GM21381 (cell line): ENCODE measurements around the gene DNAH3.
"Not testable (repeated sequence)": the region's sequence is repeated elsewhere in the genome, so short reads cannot be mapped to it uniquely, and the experiment has no call there.

ENCODE experiments used
- ATAC-seq: cut with Tn5 transposase; IDR thresholded peaks from one replicate; pipeline ENCODE4 v1.9.1; 2021; ENCODE audit warnings: mild to moderate bottlenecking, moderate library complexity; ENCODE audit not compliant: unreplicated experiment

Gene DNAH3

GRCh38 chr16:21126518-21126917 lies 24.1 kb downstream of the DNAH3 start:
- no peak for ATAC-seq

GRCh38 chr16:21125191-21125590 lies 25.5 kb downstream of the DNAH3 start:
- ATAC-seq: no peak

DNA sequence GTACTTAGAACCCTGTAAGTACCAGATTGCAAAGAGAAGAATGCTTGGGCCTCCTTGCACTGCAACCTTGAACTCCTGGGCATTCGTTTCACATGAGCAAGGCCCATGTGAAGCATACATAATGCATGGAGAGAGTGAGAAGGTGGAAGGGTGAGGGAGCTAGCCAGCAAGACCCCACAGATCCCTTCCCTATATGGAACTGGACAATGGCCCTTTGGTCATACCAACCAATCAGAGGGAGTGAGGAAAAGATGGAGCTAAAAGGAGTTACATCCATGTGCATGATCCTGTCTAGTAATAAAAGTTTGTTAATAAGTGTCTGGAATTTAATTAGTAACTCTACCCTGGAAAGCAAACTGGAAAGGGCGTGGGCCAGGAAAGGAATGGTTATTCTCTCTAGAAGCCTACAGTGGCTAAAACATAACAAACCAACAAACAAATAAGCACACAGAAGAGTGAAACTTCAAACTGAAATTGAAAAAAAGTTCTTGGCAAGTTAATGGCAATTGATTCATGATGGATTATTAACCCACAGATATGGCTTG lies 29.6 kb downstream of the DNAH3 start:
- ATAC-seq: no peak

- ATAC-seq: no peak
Observed at GRCh38 chr16:21117567-21117966, 33.1 kb downstream of the DNAH3 start.

GRCh38 chr16:21116148-21116693 lies 34.4 kb downstream of the DNAH3 start:
- ATAC-seq: no peak

GRCh38 chr16:21115551-21115950 lies 35.1 kb downstream of the DNAH3 start:
- not testable (repeated sequence) for ATAC-seq

DNA sequence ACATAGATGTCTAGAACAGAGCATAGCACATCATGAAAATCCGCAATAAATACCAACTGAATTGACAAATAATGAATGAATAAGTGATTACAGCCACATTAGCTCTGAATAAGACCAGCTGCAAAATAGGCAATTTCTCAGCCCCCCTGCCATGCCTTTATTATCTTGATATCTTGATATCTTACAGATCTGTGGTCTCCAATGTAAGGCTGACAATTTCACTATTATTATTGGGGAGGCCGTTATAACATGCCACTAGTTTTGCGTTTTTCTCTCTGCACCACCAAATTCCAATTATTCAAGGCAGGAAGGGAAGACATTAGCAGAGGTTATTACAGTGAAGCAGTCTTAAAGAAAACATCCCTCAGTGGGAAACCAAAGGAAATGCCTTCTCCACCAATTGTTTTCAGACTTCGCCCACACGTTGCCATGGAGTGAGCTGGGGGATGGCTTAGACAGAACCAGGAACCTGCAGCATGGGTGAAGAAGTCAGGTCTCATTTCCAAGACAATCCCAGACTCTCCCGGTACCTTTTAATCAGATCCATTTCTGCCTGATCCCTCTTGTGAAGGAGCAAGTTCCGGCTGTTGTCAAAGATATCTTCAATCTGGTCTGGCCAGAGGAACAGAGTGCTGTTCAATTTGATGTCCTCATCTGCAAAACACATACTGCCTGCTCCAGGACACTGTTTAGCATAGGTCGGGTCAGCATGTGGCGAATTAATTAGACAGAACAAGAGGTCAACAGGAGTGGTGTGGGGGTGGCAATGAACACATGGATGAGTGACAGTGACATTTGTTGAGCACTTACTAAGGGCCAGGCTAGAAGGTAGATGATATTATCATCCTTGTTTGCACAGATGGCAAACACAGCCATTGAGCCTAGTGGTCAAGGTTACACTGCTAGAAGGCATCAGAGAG lies 46.4 kb downstream of the DNAH3 start:
- ATAC-seq: no peak

DNA sequence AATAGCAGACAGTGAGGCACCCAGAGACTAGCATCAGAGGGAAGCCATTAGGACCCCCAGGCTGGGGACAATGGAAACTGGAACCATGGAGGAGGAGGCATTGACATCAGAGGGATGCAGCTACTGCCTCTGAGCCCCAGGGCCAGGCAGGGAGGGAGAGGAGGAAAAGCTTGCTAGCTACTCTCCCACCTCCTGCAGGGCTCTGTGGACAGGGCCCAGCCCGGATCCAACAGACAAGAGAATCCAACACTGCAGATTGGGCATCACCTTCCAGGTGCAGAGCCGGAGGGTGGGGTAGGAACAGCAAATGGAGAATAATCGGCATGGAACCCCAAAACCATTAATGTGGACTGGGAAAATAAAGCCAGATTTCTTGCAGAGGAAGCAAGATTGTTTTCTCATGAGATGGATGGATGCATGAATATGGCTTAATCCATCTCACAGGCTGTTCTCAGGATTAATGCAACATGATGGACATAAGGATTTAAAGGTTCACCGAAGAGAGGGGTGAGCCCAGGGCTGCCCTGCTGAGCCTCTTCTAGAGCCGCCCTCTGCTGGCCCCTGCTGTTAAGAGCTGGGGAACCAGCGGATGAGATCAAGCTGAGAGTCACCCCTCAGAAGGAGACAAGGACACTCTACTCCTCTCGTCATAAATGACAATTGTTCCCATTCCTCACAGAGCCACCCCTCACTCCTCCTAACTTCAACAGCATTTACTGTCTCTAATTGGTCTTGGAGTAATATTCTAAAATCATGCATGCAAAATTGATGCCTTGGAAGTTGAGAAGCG lies 48.8 kb downstream of the DNAH3 start:
- no peak for ATAC-seq

GRCh38 chr16:21100447-21100846 lies 50.2 kb downstream of the DNAH3 start:
- no peak for ATAC-seq

DNA sequence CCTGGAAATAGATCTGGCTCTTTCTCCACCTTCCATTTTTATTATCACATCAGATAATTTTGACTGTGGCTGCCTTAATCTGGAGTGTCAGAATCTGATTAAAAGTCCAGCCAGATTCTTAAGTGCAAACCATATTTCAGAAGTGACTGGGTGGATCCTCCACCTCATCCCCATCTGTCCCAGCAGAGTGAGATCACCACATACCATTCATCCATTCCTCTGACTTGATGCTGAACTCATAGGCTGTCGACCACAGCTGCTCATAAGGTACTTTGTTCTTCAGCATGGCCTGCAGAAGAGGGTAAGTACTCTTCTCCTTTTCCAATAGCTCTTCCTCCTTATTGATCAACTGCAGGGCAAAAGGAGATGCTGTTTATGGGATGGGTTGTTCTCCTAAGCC lies 53.5 kb downstream of the DNAH3 start:
- no peak for ATAC-seq

- ATAC-seq: not testable (repeated sequence)
Observed at GRCh38 chr16:21094719-21095118, 55.9 kb downstream of the DNAH3 start.

DNA sequence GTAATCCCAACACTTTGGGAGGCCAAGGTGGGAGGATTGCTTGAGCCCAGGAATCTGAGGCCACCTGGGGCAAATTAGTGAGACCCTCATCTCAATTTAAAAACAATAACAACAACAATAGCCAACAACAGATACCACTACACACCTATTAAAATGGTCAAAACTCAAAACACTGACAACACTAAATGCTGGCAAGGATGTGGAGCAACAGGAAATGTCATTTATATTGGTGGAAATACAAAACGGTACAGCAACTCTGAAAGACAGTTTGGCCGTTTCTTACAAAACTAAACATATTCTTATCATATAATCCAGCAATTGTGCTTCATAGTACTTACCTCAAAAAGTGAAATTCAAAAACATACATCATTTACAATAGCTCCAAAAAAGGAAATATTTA lies 57.7 kb downstream of the DNAH3 start:
- no peak for ATAC-seq

DNA sequence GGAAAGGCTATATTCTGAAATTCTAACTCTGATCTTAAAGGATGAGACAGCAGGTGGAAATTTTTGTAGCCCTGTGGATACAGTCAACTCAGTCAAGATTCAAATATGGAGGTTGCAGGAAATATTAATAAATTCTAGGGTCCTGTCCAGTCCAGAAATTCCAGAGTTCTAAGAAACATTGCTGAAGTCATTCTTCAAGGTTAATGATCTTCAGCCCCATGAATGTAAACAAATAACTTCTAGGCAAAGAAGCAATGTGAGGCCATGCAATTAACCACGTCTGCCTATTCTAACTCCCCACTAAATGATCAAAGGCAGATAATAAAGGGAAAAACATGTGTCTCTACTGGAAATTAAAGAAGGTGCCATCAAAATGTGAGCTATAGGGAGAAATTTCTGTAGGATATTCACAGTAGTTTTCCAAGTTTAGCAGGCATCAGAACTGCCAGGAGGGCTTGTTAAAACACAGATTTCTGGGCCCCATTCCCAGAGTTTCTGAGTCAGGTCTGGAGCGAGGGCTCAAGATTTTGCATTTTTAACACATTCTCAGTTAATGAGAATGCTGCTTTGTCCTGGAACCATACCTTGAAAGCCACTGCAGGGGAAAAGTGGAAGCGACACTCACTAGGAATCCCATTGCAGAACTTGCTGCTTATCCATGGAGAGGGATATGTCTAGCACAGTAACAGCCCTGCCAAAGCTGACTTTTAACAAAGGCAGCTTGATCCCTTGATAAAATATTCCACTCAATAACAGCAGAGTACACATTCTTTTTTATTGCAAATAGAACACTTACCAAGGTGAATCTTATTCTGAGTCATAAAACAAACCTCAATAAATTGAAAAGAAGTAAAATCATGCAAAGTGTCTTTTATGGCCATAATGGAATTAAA lies 61.8 kb downstream of the DNAH3 start:
- ATAC-seq: no peak

DNA sequence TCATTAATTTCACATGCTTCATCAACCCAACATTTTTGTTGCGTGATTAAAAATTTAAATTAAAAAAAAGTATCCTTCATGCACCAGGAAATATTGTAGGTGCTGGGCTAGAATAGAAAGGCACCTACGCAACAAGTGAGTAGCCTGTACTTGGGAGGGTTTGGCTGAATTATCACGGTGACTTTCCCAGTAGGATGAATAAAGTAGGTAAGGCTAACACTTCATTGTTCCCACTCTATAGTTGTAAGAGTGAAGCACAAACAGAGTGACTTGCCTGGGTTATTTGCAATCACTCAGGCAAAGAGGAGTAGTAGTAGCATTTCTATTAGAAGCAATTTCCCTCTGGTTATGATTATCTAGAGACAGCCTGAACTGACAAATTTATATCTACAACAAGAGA lies 62.5 kb downstream of the DNAH3 start:
- ATAC-seq: no peak

- ATAC-seq: no peak
Observed at GRCh38 chr16:21084631-21085225, 65.9 kb downstream of the DNAH3 start.

- no peak for ATAC-seq
Observed at GRCh38 chr16:21083729-21084268, 66.8 kb downstream of the DNAH3 start.

GRCh38 chr16:21081329-21081728 lies 69.3 kb downstream of the DNAH3 start:
- ATAC-seq: no peak

DNA sequence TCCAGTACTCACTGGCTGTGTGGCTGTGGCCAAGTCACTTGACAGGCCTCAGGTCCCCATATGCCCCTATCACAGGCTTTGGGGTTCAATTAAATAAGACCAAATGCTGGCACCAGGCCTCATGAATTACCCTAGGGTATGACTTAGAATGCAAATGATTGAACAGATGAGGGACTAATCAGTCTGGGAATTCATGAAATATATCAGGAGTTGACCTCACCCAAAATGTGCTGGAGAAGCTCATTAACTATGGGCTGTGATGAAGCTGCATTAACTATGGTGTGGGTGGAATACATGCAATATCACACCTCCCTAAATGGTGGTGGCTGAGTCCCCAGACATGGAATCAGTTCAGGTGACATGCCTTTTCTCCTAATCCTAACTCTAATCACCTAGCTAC lies 72.1 kb downstream of the DNAH3 start:
- ATAC-seq: no peak

GRCh38 chr16:21076186-21076883 lies 74.3 kb downstream of the DNAH3 start:
- ATAC-seq: no peak
